Ascending aorta (tissue), 2 donors: ENCODE results near the gene OGFOD1. TPM values are rescaled to one million over a fixed set of nuclear protein-coding genes. Genes with fewer than 3 reads are reported as not detected.

Source experiments
- DNase-seq, 2 donors: peaks; one replicate each; pipeline ENCODE4 v3.0.0-alpha.2; 2019; ENCODE audit warnings: low spot score in 2 of 2
- H3K27ac ChIP-seq, 2 donors: fragments of 200-600 bp; sonication (generic); one replicate each; pipeline ENCODE4 v1.5.1; 2016 to 2017; ENCODE audit warnings: mild to moderate bottlenecking in 1 of 2
- H3K27me3 ChIP-seq: fragments of 200-600 bp; sonication (generic); one replicate; pipeline ENCODE4 v1.5.1; 2017
- H3K36me3 ChIP-seq, 2 donors: fragments of 200-600 bp; sonication (generic); one replicate each; pipeline ENCODE4 v1.5.1; 2016
- H3K4me1 ChIP-seq, 2 donors: fragments of 200-600 bp; sonication (generic); one replicate each; pipeline ENCODE4 v1.5.1; 2016 to 2017; ENCODE audit warnings: mild to moderate bottlenecking in 1 of 2
- H3K4me3 ChIP-seq, 2 donors: fragments of 200-600 bp; sonication (generic); one replicate each; pipeline ENCODE4 v1.5.1; 2016 to 2017; ENCODE audit warnings: mild to moderate bottlenecking in 1 of 2
- H3K9me3 ChIP-seq, 2 donors: fragments of 200-600 bp; sonication (generic); one replicate each; pipeline ENCODE4 v1.5.1; 2016
- CTCF ChIP-seq, 3 experiments: fragments of 200-600 bp in 2 of 3; fragments of 450-650 bp in 1 of 3; sonication (generic) in 2 of 3; IDR thresholded peaks; one replicate each; pipeline ENCODE4 v1.5.1; 2016 to 2019; ENCODE audit warnings: antibody characterized with exemption in 3 of 3, mild to moderate bottlenecking in 1 of 3, moderate library complexity in 1 of 3
- intact Hi-C: fragments of 100-400 bp; cut with DNase I; formaldehyde crosslinking; loops from one replicate; pipeline ENCODE4 v1.15.1; 2023
- total RNA-seq: library from RNA; depleted of rRNA; stranded (reverse); fragments of >200 nt; gene quantifications from one replicate; pipeline ENCODE4 v1.1.0, GENCODE V29; 2016

The OGFOD1 gene
- total RNA-seq, 1 donor from 2014 or later, result 21.9 TPM

- H3K36me3 ChIP-seq, result peaks cover 13 to 18% of the 10 kb centered on the region in 2 donors
- no peak overlapping the region for H3K4me3 ChIP-seq
- H3K27me3 ChIP-seq, result no peaks in the 10 kb centered on the region
- no peak for TF ChIP-seq CTCF (IDR thresholded peaks at IDR 0.05)
- intact Hi-C loops, result loop anchor here (10.0 kb wide), 2 partner anchors 507 to 1307 kb away; partner anchors contain the start of genes HERPUD1 and KATNB1
- DNase-seq, result no peak
- H3K27ac ChIP-seq, result no peak overlapping the region
- peaks cover 0 to 10% of the 10 kb centered on the region in 2 donors for H3K4me1 ChIP-seq
- H3K9me3 ChIP-seq, result no peaks in the 10 kb centered on the region
Observed at GRCh38 chr16:56428091-56428490, 23.3 kb upstream of the OGFOD1 start.

GRCh38 chr16:56436258-56436657 is 15.1 kb upstream of the OGFOD1 start:
- no peak for DNase-seq
- no peak for TF ChIP-seq CTCF (IDR thresholded peaks at IDR 0.05)
- intact Hi-C loops, result no loop called here
- H3K9me3 ChIP-seq, result no peaks in the 10 kb centered on the region
- no peaks in the 10 kb centered on the region for H3K27me3 ChIP-seq
- H3K4me1 ChIP-seq, result no peaks in the 10 kb centered on the region
- no peak overlapping the region for H3K4me3 ChIP-seq
- H3K27ac ChIP-seq, result no peak overlapping the region
- peaks cover 47 to 49% of the 10 kb centered on the region in 2 donors for H3K36me3 ChIP-seq

GRCh38 chr16:56438038-56438437 is 13.3 kb upstream of the OGFOD1 start:
- TF ChIP-seq CTCF (IDR thresholded peaks at IDR 0.05), result no peak
- no peak overlapping the region for H3K4me3 ChIP-seq
- no peak overlapping the region for H3K27ac ChIP-seq
- peaks cover 36 to 52% of the 10 kb centered on the region in 2 donors for H3K36me3 ChIP-seq
- H3K4me1 ChIP-seq, result no peaks in the 10 kb centered on the region
- H3K9me3 ChIP-seq, result no peaks in the 10 kb centered on the region
- no peak for DNase-seq
- intact Hi-C loops, result no loop called here
- H3K27me3 ChIP-seq, result no peaks in the 10 kb centered on the region

- Histone ChIP-seq H3K4me3 (no peak overlapping the region), H3K4me1 (peaks cover 14 to 17% of the 10 kb centered on the region in 2 donors), H3K27me3 (no peaks in the 10 kb centered on the region), H3K36me3 (peaks cover 24 to 29% of the 10 kb centered on the region in 2 donors), H3K27ac (no peak overlapping the region), H3K9me3 (no peaks in the 10 kb centered on the region)
- TF ChIP-seq CTCF (IDR thresholded peaks at IDR 0.05), result no peak
- intact Hi-C loops, result no loop called here
- DNase-seq, result no peak
Observed at GRCh38 chr16:56447286-56447685, 4.1 kb upstream of the OGFOD1 start.

GRCh38 chr16:56448005-56448404 is 3.3 kb upstream of the OGFOD1 start:
- peaks cover 21 to 23% of the 10 kb centered on the region in 2 donors for H3K4me1 ChIP-seq
- H3K27ac ChIP-seq, result no peak overlapping the region
- intact Hi-C loops, result no loop called here
- H3K9me3 ChIP-seq, result no peaks in the 10 kb centered on the region
- no peak for DNase-seq
- peaks cover 23 to 26% of the 10 kb centered on the region in 2 donors for H3K36me3 ChIP-seq
- no peak overlapping the region for H3K4me3 ChIP-seq
- no peaks in the 10 kb centered on the region for H3K27me3 ChIP-seq
- no peak for TF ChIP-seq CTCF (IDR thresholded peaks at IDR 0.05)
